ENCODE data around the gene MCEMP1.

MCEMP1 gene

DNA sequence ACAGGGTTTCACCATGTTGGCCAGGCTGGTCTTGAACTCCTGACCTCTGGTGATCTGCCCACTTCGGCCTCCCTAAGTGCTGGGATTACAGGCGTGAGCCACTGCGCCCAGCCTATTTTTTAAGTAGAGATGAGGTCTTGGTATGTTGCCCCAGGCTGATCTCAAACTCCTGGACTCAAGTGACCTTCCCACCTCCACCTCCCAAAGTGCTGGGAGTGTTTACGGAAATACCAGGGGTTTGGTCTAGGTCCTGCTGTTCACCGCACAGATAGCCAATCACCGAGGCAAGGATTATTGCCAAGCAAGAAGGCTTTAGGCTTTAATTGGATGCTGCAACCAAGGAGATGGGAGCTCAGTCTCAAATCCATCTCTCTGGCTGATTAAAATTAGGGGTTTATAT lies 43.5 kb downstream of the MCEMP1 start:
- H3K4me3 ChIP-seq (ENCODE audit: low read length): no peak overlapping the region
- TF ChIP-seq, protein P1, sequence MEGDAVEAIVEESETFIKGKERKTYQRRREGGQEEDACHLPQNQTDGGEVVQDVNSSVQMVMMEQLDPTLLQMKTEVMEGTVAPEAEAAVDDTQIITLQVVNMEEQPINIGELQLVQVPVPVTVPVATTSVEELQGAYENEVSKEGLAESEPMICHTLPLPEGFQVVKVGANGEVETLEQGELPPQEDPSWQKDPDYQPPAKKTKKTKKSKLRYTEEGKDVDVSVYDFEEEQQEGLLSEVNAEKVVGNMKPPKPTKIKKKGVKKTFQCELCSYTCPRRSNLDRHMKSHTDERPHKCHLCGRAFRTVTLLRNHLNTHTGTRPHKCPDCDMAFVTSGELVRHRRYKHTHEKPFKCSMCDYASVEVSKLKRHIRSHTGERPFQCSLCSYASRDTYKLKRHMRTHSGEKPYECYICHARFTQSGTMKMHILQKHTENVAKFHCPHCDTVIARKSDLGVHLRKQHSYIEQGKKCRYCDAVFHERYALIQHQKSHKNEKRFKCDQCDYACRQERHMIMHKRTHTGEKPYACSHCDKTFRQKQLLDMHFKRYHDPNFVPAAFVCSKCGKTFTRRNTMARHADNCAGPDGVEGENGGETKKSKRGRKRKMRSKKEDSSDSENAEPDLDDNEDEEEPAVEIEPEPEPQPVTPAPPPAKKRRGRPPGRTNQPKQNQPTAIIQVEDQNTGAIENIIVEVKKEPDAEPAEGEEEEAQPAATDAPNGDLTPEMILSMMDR (conservative IDR thresholded peaks at IDR 0.05; ENCODE audit: low read length): no peak
- DNase-seq (ENCODE audit: low read depth): no peak

DNA sequence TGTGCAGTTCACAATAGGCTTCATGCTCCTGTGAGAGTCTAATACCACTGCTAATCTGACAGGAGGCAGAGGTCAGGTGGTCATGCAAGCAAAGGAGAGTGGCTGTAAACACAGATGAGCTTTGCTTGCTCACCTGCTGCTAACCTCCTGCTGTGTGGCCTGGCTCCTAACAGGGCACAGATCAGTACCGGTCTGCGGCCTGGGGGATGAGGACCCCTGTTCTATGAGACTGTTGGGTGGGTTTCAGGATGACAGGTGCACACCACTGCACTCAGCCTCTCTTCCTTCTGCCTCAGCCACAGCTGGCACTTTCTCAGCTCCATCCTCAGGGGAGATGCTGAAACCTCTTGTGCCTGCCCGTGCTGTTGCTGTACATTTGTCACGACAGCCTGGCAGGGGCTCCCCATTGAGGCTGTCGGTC lies 45.4 kb downstream of the MCEMP1 start:
- DNase-seq (ENCODE audit: low read depth): no peak
- no peak overlapping the region for H3K4me3 ChIP-seq (ENCODE audit: low read length)
- TF ChIP-seq, protein P1 (conservative IDR thresholded peaks at IDR 0.05; ENCODE audit: low read length): no peak

DNA sequence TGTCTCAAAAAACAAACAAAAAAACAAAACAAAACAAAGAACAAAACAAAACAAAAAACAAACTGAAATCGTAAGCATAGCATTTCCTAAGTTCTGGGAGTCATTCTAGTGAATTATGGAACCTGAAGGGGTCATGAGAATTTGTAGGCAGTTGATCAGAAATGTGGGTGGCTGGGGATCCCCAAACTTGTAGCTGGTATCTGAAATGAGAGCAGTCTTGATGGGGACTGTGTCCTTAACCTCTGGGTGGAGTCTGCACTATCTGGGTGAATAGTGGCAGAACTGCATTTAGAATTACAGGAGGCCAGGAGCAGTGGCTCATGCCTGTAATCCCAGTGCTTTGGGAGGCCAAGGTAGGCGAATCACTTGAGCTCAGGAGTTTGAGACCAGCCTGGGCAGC lies 48.9 kb downstream of the MCEMP1 start:
- H3K4me3 ChIP-seq (ENCODE audit: low read length): no peak overlapping the region
- TF ChIP-seq, protein P1 (conservative IDR thresholded peaks at IDR 0.05; ENCODE audit: low read length): no peak

DNA sequence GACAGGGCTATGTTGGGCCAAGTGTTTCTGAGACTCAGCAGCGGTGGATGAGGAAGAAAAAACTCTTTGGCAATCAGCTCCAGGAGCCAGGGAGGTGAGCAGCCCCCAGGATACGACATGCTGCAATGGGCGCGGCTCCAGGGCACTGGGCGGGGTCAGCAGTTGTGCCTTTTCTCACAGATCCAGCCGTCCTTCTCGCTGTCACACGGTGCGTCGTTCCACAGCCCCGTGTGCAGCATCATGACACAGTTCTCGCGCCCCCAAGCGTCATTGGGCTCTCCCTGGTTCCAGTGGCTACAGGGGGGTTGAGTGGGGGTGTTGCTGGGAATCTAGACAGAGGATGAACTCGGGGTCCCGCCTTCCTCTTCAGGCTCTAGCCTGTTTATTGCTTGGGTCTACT lies 52.3 kb downstream of the MCEMP1 start:
- no peak overlapping the region for H3K4me3 ChIP-seq (ENCODE audit: low read length)
- TF ChIP-seq, protein P1 (conservative IDR thresholded peaks at IDR 0.05; ENCODE audit: low read length): no peak
- DNase-seq (ENCODE audit: low read depth): no peak

More for the DNA sequence above, 48.9 kb downstream of the MCEMP1 start:
- no peak for DNase-seq (ENCODE audit: low read depth)
